GM18526 (cell line): ENCODE results near the gene RPS10.

Source experiments
- POLR2A ChIP-seq: IDR thresholded peaks from 3 replicates; pipeline ENCODE4 v1.6.1; 2011; ENCODE audit not compliant: insufficient read length; ENCODE audit errors: extremely low read depth

The RPS10 gene

DNA sequence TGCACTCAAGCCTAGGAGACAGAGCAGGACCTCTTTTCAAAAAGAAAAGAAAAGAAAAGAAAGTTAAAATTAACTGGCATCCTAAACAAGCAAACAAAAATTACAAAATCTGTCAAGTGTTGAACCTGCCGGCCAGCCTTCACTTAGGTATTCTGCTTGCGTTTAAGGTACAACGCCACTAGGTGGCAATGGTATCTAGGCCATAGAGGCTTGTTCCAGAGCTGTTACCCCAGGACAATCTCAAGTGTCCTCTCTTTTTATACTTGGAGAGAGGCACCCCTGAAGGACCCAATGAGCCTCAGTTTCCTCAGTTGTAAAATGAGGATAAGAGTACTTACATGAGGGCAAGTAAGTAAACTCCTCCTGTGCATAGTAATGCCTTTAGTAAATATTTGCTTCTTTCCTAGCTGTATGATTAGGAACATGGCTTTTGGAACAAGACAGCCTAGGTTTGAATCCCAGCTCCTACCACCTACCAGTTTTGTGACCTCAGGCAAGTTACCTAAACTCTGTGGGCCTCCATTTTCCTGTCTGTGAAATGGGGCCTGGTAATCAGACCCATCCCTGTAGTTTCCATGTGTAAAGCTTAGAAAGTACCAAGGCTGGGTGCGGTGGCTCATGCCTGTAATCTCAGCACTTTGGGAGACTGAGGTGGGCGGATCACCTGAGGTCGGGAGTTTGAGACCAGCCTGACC is 34.2 kb upstream of the RPS10 start:
- no peak for TF ChIP-seq POLR2A

DNA sequence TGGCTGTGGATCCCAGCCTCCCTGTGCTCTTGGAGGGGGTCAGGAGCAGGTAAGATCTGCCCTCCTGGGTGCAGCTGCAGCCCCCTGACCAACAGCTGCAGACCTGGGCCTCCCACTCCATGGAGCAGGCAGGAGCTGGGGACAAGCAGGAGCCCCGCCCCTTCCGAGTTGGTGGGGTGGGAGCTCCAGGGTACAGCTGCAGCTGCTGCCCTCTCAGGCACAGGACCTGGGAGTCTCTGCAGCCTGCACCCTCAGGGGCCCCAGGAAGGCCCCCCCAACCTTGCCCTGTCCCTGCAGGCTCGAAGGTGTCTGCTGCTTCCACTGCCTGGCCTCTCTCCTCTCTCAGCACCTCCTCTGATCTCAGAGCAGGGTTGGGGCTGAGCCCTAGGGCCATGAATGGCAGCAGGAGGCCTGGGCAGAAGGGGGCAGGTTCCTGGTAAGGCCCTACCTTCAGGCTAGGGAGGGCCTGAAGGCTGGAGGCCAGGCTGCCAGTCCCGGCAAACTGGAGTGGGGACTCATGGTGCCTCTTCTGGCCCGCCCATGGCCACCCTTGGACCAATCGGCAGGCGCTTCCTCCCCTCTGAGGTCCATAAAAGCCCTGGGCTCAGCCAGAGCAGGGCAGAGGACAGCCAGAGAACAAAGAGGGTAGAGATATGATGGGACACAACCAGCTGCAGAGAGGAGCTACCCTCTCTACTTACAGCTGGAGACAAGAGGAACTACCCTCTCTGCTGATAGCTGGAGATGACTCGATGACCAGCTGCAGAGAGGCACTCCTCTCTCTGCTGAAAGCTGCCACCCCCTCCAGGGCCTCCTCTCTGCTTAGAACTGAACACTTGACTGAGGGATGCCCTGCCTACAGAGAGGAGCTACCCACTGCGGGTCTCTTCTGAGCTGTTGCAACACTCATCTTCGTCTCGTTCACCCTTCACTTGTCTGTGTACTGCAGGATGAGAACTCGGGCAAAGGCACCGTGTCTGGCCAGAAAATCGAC is 32.2 kb upstream of the RPS10 start:
- no peak for TF ChIP-seq POLR2A

DNA sequence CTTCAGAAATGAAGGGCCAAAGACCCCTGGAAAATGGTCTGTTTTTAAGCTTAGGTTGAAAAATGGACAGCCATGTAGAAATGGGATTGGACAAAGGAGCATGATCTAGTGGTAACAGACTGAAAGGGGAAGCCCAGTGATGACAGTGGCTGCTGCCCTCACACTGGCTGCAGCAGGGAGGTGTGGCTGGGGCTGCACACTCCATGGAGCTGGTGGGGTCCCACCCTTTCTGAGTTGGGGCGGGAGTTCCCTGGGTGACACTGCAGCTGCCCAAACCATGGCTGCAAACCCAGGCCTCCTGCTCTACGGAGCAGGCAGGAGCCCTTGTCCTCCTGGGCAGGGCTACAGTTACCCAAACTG is 31.5 kb upstream of the RPS10 start:
- no peak for TF ChIP-seq POLR2A

DNA sequence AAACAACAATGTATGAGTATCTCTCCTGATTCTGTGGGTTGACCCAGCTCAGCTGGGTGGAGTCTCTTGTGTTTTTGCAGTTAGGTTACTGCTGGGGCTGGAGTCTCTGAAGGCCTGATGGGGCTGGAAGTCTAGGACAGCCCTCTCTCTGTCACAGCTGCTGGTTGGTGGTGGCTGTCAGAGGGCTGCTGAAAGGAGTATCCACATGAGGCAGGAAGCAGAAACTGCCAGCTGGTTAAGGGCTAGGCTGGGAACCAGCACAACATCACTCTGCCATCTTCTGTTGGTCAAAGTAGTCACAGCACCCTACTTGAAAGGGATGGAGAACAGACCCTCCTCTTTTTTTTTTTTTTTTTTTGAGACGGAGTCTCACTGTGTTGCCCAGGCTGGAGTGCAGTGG is 30.0 kb upstream of the RPS10 start:
- TF ChIP-seq POLR2A: no peak

DNA sequence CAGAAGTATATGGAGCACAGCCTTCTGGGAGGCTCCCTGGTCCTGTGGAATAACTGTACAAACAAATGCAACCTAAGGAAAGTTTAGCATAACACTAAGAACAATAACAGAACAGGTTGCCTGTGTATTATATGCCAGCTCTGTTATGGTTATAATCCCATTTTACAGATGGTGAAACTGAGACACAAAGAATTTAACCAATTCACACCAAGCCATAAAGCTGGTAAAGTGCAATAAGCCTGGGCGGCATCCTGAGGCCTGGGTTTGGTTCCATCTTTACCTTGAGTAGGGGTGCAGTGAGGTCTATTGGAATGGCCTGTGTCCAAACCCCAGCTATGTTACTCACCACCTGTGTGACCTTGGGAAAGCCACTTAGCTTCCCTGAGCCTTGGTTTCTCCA is 25.3 kb upstream of the RPS10 start:
- no peak for TF ChIP-seq POLR2A

DNA sequence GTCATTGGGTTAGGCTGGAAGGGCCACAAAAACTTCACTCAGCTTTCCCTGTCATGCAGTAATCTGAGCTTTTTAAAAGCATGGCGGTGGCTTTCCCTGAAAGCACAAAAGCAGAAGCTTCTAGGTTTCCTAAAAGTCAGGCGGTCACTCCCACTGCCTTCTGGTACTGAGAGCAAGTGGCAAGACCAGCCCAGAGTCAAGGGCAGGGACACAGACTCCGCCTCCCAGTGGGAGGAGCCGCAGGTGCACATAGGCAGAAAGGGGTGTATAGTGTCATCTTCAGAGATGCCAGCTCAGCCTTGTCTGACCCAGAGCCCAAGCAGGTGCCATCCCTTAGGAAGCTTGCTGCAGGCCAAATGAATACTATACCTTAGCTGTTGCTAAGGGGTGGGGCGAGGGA is 22.0 kb upstream of the RPS10 start:
- TF ChIP-seq POLR2A: no peak

DNA sequence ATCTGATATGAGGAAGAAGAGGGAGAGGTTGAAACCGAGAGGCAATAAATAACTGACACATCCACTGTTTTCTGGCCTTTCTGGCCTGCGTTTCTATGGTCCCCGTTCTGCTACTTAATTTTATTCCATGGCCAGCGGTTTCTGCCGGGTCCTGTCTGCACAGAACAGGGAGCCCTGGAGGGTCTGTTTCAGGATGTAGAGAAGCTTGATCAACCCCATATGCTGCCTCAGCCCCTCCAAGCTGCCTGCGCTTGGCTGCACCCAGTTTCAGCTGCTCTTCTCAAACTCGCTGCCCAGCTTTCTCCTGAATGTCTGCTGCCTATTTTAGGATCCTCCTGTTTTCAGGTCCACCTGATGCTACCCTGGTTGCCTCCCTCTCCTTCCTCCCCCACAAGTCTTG is 21.5 kb upstream of the RPS10 start:
- TF ChIP-seq POLR2A: no peak

DNA sequence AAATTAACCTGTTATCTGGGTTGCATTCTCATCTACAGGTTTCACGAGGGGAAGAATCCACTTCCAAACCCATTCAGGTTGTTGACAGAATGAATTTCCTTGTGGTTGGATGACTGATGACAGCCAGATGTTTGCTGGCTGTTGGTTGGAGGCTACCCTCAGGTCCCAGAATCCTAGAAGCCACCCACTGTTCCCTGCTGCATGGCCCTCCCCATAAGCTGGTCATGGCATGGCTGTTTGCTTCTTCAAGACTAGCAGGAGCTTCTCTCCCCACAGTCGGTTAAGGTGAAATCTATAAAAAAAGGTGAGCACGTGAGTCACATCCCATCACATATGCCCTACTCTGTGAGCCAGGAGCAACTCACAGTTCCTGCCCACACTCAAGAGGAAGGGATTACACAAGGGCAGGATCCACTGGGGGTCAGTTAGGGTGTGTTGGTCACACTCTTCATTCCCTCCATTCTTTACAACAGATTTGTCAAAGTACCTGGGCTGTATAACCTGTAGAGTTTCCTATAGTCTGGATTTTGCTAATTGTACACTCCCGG is 19.5 kb upstream of the RPS10 start:
- no peak for TF ChIP-seq POLR2A

DNA sequence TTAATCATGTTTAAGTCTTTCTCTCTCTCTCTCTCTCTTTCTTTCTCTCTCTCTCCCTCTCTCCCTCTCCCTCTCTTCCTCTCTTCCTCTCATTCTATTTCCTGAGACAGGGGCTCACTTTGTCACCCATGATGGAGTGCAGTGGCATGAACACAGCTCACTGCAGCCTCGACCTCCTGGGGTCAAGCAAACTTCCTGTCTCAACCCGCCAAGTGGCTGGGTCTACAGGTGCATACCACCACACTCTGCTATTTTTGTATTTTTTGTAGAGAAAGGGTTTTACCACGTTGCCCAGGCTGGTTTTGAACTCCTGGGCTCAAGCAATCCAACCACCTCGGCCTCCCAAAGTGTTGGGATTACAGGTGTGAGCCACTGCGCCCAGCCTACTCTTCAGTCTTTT is 15.7 kb upstream of the RPS10 start:
- TF ChIP-seq POLR2A: no peak

DNA sequence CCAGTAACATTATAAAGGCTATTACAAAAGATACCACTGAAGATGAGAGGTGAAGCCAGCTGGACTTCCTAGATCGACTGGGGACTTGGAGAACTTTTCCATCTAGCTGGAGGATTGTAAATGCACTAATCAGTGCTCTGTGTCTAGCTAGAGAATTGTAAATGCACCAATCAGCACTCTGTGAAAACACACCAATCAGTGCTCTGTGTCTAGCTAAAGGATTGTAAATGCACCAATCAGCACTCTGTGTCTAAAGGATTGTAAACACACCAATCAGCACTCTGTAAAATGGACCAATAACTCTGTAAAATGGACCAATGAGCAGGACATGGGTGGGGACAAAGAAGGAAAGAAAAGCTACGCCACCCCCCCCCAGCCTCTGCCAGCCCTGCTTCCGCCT is 13.6 kb upstream of the RPS10 start:
- TF ChIP-seq POLR2A: no peak

DNA sequence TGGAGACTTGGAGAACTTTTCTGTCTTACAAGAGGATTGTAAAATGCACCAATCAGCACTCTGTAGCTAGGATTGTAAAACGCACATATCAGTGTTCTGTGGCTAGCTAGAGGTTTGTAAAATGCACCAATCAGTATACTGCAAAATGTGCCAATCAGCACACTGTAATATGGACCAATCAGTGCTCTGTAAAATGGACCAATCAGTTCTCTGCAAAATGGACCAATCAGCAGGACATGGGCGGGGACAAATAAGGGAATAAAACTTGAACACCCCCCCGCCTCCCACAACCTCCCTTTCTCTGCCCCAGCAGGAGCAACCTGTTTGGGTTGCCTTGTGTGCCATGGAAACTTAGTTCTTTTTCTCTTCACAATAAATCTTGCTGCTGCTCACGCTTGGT is 12.8 kb upstream of the RPS10 start:
- no peak for TF ChIP-seq POLR2A

DNA sequence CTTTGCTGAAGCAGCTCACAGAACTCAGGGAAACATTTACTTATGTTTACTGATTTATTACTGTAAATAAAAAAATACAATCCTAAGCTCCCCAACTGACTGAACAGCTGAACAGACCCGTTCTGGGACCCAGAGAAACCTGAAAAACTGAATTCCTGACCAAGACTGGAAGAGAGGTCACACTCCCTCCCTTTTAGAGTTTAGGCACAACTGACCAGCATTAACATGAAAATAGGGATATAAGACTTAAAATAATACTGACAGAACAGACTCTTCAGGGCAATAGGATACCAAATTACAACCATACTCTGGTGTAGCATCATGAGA is 11.7 kb upstream of the RPS10 start:
- no peak for TF ChIP-seq POLR2A

DNA sequence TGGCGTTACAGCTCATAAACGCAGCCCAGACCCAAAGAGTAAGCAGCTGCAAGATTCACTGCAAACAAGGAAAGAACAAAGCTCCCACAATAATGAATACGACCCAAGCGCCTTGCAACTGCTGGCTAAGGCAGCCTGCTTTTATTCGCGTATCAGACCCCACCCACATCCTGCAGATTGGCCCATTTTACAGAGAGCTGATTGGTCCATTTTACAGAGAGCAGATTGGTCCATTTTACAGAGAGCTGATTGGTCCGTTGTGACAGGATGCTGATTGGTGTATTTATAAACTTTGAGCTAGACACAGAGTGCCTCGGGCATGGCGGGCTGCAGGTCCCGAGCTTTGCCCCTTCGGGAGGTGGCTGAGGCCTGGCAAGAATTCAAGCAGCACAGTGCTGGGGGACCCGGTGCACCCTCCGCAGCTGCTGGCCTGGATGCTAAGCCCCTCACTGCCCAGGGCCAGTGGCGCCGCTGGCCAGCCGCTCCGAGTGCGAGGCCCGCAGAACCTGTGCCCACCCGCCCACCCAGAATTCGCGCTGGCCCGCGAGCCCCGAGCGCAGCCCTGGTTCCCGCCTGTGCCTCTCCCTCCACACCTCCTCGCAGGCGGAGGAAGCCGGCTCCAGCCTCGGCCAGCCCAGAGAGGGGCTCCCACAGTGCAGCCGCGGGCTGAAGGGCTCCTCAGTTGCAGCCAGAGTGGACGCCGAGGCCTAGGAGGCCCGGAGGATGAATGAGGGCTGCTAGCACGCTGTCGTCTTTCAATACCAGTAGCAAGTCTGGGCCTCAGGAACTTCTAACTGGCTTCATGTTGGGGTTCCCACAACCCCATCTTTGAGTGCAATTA is 11.2 kb upstream of the RPS10 start:
- no peak for TF ChIP-seq POLR2A

DNA sequence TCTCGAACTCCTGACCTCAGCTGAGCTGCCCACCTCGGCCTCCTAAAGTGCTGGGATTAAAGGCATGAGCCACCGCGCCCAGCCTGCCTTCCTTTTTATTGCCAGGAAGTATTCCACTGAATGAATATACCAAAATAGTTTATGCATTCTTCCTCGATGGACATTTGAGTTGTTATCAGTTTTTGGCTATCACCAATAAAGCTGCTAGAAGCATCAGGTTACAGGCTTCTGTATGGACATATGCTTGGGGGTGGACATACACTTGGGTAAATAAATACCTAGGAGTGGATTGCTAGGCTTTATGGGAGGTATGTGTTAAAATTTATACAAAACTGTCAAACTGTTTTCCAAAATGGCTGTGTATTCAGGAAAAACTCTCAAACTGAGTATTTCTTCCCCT is 10.0 kb upstream of the RPS10 start:
- no peak for TF ChIP-seq POLR2A

DNA sequence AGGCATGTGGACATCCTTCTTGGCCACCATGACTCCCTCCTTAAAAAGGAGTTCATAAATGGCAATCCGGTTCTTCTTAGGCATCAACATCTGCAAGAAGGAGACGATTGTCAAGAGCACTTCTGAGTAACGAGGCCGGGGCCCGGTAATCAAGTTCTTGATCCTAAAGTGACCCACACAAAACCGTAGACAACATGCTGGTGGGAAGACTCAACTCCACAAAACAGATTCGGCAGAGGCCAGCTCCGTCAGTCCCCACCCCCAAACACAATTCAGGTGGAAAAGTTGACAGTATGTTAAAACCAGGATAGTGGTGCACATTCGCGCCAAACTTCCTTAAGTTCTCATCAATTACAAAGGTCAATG is 754 bp downstream of the RPS10 start:
- TF ChIP-seq POLR2A: no peak

DNA sequence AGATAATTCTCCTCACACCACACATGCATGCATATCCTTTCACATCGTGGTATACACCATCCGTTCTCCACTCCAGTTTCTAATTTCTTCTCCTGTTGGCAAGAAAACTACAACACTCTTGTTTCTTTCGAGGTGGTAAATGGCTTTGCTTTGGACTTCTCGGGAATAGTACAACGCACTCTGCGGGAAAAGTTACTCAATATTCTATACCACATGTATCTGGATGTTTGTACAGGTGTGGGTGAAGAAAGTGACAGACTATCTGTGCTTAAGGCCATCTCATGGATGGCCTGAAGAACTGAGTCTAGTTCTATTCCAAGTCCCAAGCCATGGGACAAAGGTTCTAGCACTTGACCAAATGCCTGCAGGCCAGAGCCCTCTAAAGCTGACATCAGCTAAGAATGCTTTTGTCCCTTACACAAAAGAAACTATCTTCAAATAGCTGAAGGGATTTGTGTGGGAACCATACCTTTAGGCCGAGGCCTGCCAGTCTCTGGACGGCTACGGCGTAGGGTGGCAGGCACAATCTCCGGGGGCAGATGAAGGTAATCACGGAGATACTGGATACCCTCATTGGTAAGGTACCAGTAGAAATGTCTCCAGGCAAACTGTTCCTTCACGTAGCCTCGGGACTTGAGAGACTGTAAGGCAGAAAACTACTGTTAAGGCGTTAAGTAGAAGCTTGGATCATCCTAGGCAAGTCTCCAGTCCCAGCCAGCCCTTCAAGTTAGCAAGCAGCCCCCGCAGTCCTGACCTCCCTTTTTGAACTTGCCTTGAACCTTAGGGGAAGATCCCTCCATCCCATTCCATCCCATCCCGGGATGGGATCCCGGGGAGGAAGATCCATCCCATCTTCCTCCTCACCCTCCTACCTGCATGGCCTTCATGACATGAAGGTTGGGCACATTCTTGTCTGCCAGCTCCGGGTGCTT is 1.4 kb downstream of the RPS10 start:
- TF ChIP-seq POLR2A: no peak
